GM12878 (cell line): Measurements from ENCODE around the gene BATF. TPM values are rescaled to one million over a fixed set of nuclear protein-coding genes. Genes with fewer than 3 reads are reported as not detected.
A peak's percentile ranks its signal among the peaks of the same experiment; 100 is the strongest.

Source experiments
- ATF7 ChIP-seq: fragments of 450-650 bp; IDR thresholded peaks from 2 replicates; pipeline ENCODE4 v1.6.1; 2016; ENCODE audit warnings: low read depth, mild to moderate bottlenecking
- BMI1 ChIP-seq: fragments of 450-650 bp; IDR thresholded peaks from 2 replicates; pipeline ENCODE4 v1.6.1; 2016; ENCODE audit warnings: mild to moderate bottlenecking, moderate library complexity, borderline replicate concordance
- CBX3 ChIP-seq: fragments of 200-600 bp; sonication (generic); IDR thresholded peaks from 2 replicates; pipeline ENCODE4 v1.6.1; 2016; ENCODE audit warnings: low read depth, borderline replicate concordance
- CHD1 ChIP-seq: IDR thresholded peaks from 2 replicates; pipeline ENCODE4 v1.6.1; 2012; ENCODE audit warnings: low read depth, low read length, improper control_type of control experiment
- CHD2 ChIP-seq: IDR thresholded peaks from 2 replicates; pipeline ENCODE4 v1.6.1; 2011; ENCODE audit warnings: low read depth, low read length, improper control_type of control experiment, borderline replicate concordance
- CTCF ChIP-seq, 3 experiments: IDR thresholded peaks in 2 of 3; conservative IDR thresholded peaks in 1 of 3; 2 replicates each; pipeline ENCODE4 v1.5.1; 2011; ENCODE audit warnings: low read depth in 3 of 3, low read length in 3 of 3, mild to moderate bottlenecking in 3 of 3, control low read depth in 2 of 3, moderate library complexity in 2 of 3, inconsistent platforms in 1 of 3, mixed read lengths in 1 of 3; ENCODE audit not compliant: control insufficient read depth in 2 of 3, insufficient read depth in 1 of 3; ENCODE audit errors: extremely low read depth in 1 of 3
- EED ChIP-seq: sonication (generic); IDR thresholded peaks from 2 replicates; pipeline ENCODE4 v1.6.1; 2016; ENCODE audit warnings: antibody characterized with exemption, low read depth
- EP300 ChIP-seq, 2 experiments: fragments of 150-350 bp in 1 of 2; IDR thresholded peaks; 2 replicates each; pipeline ENCODE4 v1.6.1; 2011 to 2012; ENCODE audit warnings: low read depth in 2 of 2, low read length in 2 of 2, borderline replicate concordance in 1 of 2, improper control_type of control experiment in 1 of 2, inconsistent platforms in 1 of 2; ENCODE audit not compliant: control insufficient read depth in 1 of 2
- EZH2 ChIP-seq: IDR thresholded peaks from 2 replicates; pipeline ENCODE4 v1.6.1; 2012; ENCODE audit warnings: low read depth, mild to moderate bottlenecking, control low read depth, inconsistent platforms, low read length, borderline replicate concordance; ENCODE audit not compliant: control insufficient read depth
- FOXM1 ChIP-seq: IDR thresholded peaks from 2 replicates; pipeline ENCODE4 v1.6.1; 2012; ENCODE audit warnings: low read depth, mild to moderate bottlenecking, inconsistent platforms, low read length, moderate library complexity
- HSF1 ChIP-seq: fragments of 150-350 bp; IDR thresholded peaks from 2 replicates; pipeline ENCODE4 v1.6.1; 2014; ENCODE audit warnings: mild to moderate bottlenecking, low read depth, low read length
- IKZF2 ChIP-seq, 2 experiments: fragments of 450-650 bp; IDR thresholded peaks; 2 replicates each; pipeline ENCODE4 v1.6.1; 2017; ENCODE audit warnings: mild to moderate bottlenecking in 2 of 2, moderate library complexity in 2 of 2
- MAX ChIP-seq: IDR thresholded peaks from 2 replicates; pipeline ENCODE4 v1.6.1; 2012; ENCODE audit warnings: low read depth, low read length, improper control_type of control experiment
- MLLT1 ChIP-seq: fragments of 450-650 bp; IDR thresholded peaks from 2 replicates; pipeline ENCODE4 v1.6.1; 2016; ENCODE audit warnings: mild to moderate bottlenecking
- RAD21 ChIP-seq: IDR thresholded peaks from 2 replicates; pipeline ENCODE4 v1.6.1; 2011; ENCODE audit warnings: mild to moderate bottlenecking, low read depth, low read length, moderate library complexity; ENCODE audit not compliant: insufficient read depth
- SMC3 ChIP-seq: IDR thresholded peaks from 2 replicates; pipeline ENCODE4 v1.6.1; 2011; ENCODE audit warnings: low read length, improper control_type of control experiment, borderline replicate concordance
- SREBF2 ChIP-seq: IDR thresholded peaks from 2 replicates; pipeline ENCODE4 v1.6.1; 2012; ENCODE audit warnings: mild to moderate bottlenecking, low read length
- TCF7 ChIP-seq: IDR thresholded peaks from 2 replicates; pipeline ENCODE4 v1.6.1; 2014; ENCODE audit warnings: antibody characterized with exemption, borderline replicate concordance
- USF1 ChIP-seq: IDR thresholded peaks from 2 replicates; pipeline ENCODE4 v1.6.1; 2011; ENCODE audit warnings: borderline replicate concordance, low read depth, mild to moderate bottlenecking, moderate library complexity, mixed read lengths, low read length; ENCODE audit not compliant: insufficient read depth; ENCODE audit errors: extremely low read length
- ZBTB33 ChIP-seq: fragments of 450-650 bp; IDR thresholded peaks from 2 replicates; pipeline ENCODE4 v1.6.1; 2017; ENCODE audit warnings: mild to moderate bottlenecking
- polyA plus RNA-seq, 11 experiments: library from polyadenylated mRNA; depleted of rRNA in 4 of 11; unstranded in 6 of 11; stranded (reverse) in 5 of 11; fragments of >200 nt; fragmentation: Nextera tagmentation in 4 of 11; fragmentation: Illumina TruSeq in 1 of 11; extraction: Ambion mirVana in 4 of 11; extraction: Trizol in 1 of 11; gene quantifications; 1 replicate in 1 of 11; 2 replicates in 10 of 11; pipeline versions ENCODE4 v1.2.1 to v1.2.3, GENCODE V29; 2011 to 2016; ENCODE audit warnings: inconsistent platforms in 2 of 11, missing spikeins in 2 of 11, low read depth in 1 of 11
- total RNA-seq, 4 experiments: library from RNA; depleted of rRNA in 3 of 4; stranded (reverse); fragments of >200 nt in 3 of 4; fragmentation: Illumina TruSeq in 1 of 4; extraction: Trizol in 1 of 4; gene quantifications; 2 replicates each; pipeline versions ENCODE4 v1.2.1 to v1.2.3, GENCODE V29; 2013 to 2021

BATF gene
- total and polyA plus RNA-seq, 10 of the 15 experiments (the other 5 are each of a cell fraction or from before 2014, with no cell fraction given): 10.0 to 154 (median 103) TPM

- TF ChIP-seq CTCF (IDR thresholded peaks at IDR 0.05 in 2 of 3, conservative IDR thresholded peaks at IDR 0.05 in 1 of 3; ENCODE audit: control insufficient read depth in 2 of 3, extremely low read depth in 1 of 3, insufficient read depth in 1 of 3, low read depth in 3 of 3, low read length in 3 of 3): no peak
- TF ChIP-seq BMI1: no peak
- no peak for TF ChIP-seq TCF7
- no peak for TF ChIP-seq CBX3
- no peak for TF ChIP-seq USF1
- no peak for TF ChIP-seq HSF1
- peak; percentile 80; the same call in 1 of the 2 replicates for TF ChIP-seq FOXM1
- TF ChIP-seq CHD1: no peak
- no peak for TF ChIP-seq SREBF2
- TF ChIP-seq RAD21: peak; percentile 41
- no peak; the same call in 1 of the 2 replicates for TF ChIP-seq MLLT1
- peak; percentile 74; the same call in 1 of the 2 replicates for TF ChIP-seq EED
- no peak for TF ChIP-seq ATF7
- TF ChIP-seq ZBTB33: no peak
- TF ChIP-seq EP300 (IDR thresholded peaks at IDR 0.05; ENCODE audit: borderline replicate concordance in 1 of 2, control insufficient read depth in 1 of 2, low read depth in 2 of 2, low read length in 2 of 2): 0 out of 4 replicates have a peak, but pooled peaks of 1 of the 2 experiments have one; percentile 25
- peak; percentile 40 to 65; a peak in 2 of 4 replicates for TF ChIP-seq IKZF2 (IDR thresholded peaks at IDR 0.05)
- peak; percentile 19; the same call in 1 of the 2 replicates for TF ChIP-seq SMC3
- TF ChIP-seq CHD2: no peak
- no peak for TF ChIP-seq EZH2
- TF ChIP-seq MAX: peak; percentile 60; the same call in 1 of the 2 replicates
Observed at GRCh38 chr14:75497191-75497590, 25.1 kb upstream of the BATF start (continued).
